KMS-11 (cell line): ENCODE measurements around the gene PCDHB5.
"Not testable (repeated sequence)": the region's sequence is repeated elsewhere in the genome, so short reads cannot be mapped to it uniquely, and the experiment has no call there.

Experiments
- H2AFZ ChIP-seq: fragments of 200-600 bp; sonication (generic); 2 replicates; pipeline ENCODE4 v1.6.1; 2016; ENCODE audit warnings: antibody characterized with exemption, mixed run types, low read depth
- H3K27ac ChIP-seq: fragments of 200-600 bp; sonication (generic); 2 replicates; pipeline ENCODE4 v1.6.1; 2016; ENCODE audit warnings: mild to moderate bottlenecking, mixed run types
- H3K27me3 ChIP-seq: fragments of 200-600 bp; sonication (generic); 2 replicates; pipeline ENCODE4 v1.6.1; 2017; ENCODE audit warnings: mild to moderate bottlenecking, low read depth, mixed run types, moderate library complexity; ENCODE audit not compliant: insufficient read depth
- H3K36me3 ChIP-seq: fragments of 200-600 bp; sonication (generic); 2 replicates; pipeline ENCODE4 v1.6.1; 2017; ENCODE audit warnings: mild to moderate bottlenecking, mixed run types; ENCODE audit not compliant: insufficient read depth
- H3K4me1 ChIP-seq: fragments of 200-600 bp; sonication (generic); 2 replicates; pipeline ENCODE4 v1.6.1; 2016; ENCODE audit warnings: mild to moderate bottlenecking, low read depth, mixed run types; ENCODE audit not compliant: poor library complexity, severe bottlenecking
- H3K4me2 ChIP-seq: fragments of 200-600 bp; sonication (generic); 2 replicates; pipeline ENCODE4 v1.7.0; 2016; ENCODE audit warnings: mild to moderate bottlenecking, mixed run types
- H3K4me3 ChIP-seq: fragments of 200-600 bp; sonication (generic); IDR thresholded peaks from 2 replicates; pipeline ENCODE4 v1.6.1; 2017; ENCODE audit warnings: low read depth, low read length, mixed read lengths; ENCODE audit not compliant: insufficient read depth
- H3K79me2 ChIP-seq: fragments of 200-600 bp; sonication (generic); 2 replicates; pipeline ENCODE4 v1.6.1; 2016; ENCODE audit warnings: low read depth, mixed run types; ENCODE audit not compliant: insufficient read depth
- H3K9ac ChIP-seq: fragments of 200-600 bp; sonication (generic); 2 replicates; pipeline ENCODE4 v1.6.1; 2016; ENCODE audit warnings: mild to moderate bottlenecking, mixed run types
- H4K20me1 ChIP-seq: fragments of 200-600 bp; sonication (generic); 2 replicates; pipeline ENCODE4 v1.6.1; 2016; ENCODE audit warnings: mild to moderate bottlenecking, mixed run types; ENCODE audit not compliant: insufficient read depth
- CTCF ChIP-seq: fragments of 200-600 bp; sonication (generic); conservative IDR thresholded peaks from 2 replicates; pipeline ENCODE4 v1.6.1; 2017; ENCODE audit warnings: low read depth, mild to moderate bottlenecking, antibody characterized with exemption, low read length, moderate library complexity, mixed read lengths

PCDHB5 gene

GRCh38 chr5:141119250-141119649, 15.8 kb upstream of the PCDHB5 start:
- Histone ChIP-seq H3K27me3 (no peaks in the 10 kb centered on the region), H3K4me3 (no peak overlapping the region), H3K4me1 (no peaks in the 10 kb centered on the region), H3K9ac (no peak overlapping the region), H3K79me2 (no peaks in the 10 kb centered on the region), H3K4me2 (no peak overlapping the region), H3K36me3 (no peaks in the 10 kb centered on the region), H2AFZ (no peak overlapping the region), H4K20me1 (no peaks in the 10 kb centered on the region), H3K27ac (no peak overlapping the region)
- no peak for TF ChIP-seq CTCF

DNA sequence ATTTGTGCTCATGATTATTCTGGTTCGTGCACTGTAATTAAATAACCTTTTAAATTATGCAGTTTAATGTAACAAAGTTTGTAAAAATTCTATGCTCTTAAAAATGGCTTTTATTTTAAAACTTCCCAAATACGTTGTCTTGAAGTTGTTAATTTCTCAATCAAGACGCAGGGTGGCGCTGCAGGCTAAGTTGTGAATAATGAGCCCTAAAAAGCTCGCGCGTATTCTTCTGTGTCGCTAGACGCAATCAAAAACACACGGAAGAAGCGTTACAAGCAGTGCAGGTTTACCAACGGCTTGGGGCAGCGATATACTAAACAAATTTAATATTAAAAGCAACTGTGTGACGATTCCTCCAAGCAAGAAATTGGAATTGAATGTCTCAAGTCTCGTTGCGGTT, 13.4 kb upstream of the PCDHB5 start, which contains the start of gene PCDHB4:
Gene PCDHB4 (plus strand): TSS at position 256 of the 400 bp plus-strand sequence. CDS start 181 bp downstream, outside the sequence.
- H4K20me1 ChIP-seq, result no peaks in the 10 kb centered on the region
- no peaks in the 10 kb centered on the region for H3K36me3 ChIP-seq
- H2AFZ ChIP-seq, result no peak within 1 kb of the TSS
- TF ChIP-seq CTCF, result no peak
- no peak within 1 kb of the TSS for H3K4me2 ChIP-seq
- H3K4me3 ChIP-seq, result no peak within 1 kb of the TSS
- no peaks in the 10 kb centered on the region for H3K27me3 ChIP-seq
- no peak within 1 kb of the TSS for H3K27ac ChIP-seq
- no peaks in the 10 kb centered on the region for H3K4me1 ChIP-seq
- H3K79me2 ChIP-seq, result no peaks in the 10 kb centered on the region
- H3K9ac ChIP-seq, result no peak within 1 kb of the TSS

DNA sequence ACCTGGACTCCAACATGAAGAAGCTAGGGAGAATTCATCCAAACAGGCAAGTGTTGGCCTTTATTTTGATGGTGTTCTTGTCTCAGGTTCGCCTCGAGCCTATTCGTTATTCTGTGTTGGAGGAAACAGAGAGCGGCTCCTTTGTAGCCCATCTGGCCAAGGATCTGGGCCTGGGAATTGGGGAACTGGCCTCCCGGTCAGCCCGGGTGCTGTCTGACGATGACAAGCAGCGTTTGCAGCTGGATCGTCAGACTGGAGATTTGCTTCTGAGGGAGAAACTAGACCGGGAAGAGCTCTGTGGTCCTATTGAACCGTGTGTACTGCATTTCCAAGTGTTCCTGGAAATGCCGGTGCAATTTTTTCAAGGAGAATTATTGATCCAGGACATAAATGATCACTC, 13.0 kb upstream of the PCDHB5 start:
- H3K36me3 ChIP-seq, result no peaks in the 10 kb centered on the region
- no peaks in the 10 kb centered on the region for H3K27me3 ChIP-seq
- no peaks in the 10 kb centered on the region for H3K79me2 ChIP-seq
- H2AFZ ChIP-seq, result no peak overlapping the region
- H3K4me2 ChIP-seq, result no peak overlapping the region
- no peak overlapping the region for H3K4me3 ChIP-seq
- H4K20me1 ChIP-seq, result no peaks in the 10 kb centered on the region
- H3K9ac ChIP-seq, result no peak overlapping the region
- no peak for TF ChIP-seq CTCF
- H3K4me1 ChIP-seq, result no peaks in the 10 kb centered on the region
- no peak overlapping the region for H3K27ac ChIP-seq

DNA sequence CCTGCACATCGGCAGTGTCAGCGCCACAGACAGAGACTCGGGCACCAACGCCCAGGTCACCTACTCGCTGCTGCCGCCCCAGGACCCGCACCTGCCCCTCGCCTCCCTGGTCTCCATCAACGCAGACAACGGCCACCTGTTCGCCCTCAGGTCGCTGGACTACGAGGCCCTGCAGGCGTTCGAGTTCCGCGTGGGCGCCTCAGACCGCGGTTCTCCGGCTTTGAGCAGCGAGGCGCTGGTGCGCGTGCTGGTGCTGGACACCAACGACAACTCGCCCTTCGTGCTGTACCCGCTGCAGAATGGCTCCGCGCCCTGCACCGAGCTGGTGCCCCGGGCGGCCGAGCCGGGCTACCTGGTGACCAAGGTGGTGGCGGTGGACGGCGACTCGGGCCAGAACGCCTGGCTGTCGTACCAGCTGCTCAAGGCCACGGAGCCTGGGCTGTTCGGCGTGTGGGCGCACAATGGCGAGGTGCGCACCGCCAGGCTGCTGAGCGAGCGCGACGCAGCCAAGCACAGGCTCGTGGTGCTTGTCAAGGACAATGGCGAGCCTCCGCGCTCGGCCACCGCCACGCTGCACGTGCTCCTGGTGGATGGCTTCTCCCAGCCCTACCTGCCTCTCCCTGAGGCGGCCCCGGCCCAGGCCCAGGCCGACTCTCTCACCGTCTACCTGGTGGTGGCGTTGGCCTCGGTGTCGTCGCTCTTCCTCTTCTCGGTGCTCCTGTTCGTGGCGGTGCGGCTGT, 11.4 kb upstream of the PCDHB5 start:
- H3K4me2 ChIP-seq, H3K4me3 ChIP-seq, H3K27ac ChIP-seq, H3K9ac ChIP-seq, H3K36me3 ChIP-seq, H3K27me3 ChIP-seq, H2AFZ ChIP-seq, H3K79me2 ChIP-seq, H3K4me1 ChIP-seq, H4K20me1 ChIP-seq: not testable (repeated sequence)

GRCh38 chr5:141127305-141127704, 7.7 kb upstream of the PCDHB5 start:
- Histone ChIP-seq H3K4me1 (no peaks in the 10 kb centered on the region), H3K4me3 (no peak overlapping the region), H3K9ac (no peak overlapping the region), H3K4me2 (no peak overlapping the region), H3K27me3 (no peaks in the 10 kb centered on the region), H3K79me2 (no peaks in the 10 kb centered on the region), H3K36me3 (no peaks in the 10 kb centered on the region), H2AFZ (no peak overlapping the region), H4K20me1 (no peaks in the 10 kb centered on the region), H3K27ac (no peak overlapping the region)
- no peak for TF ChIP-seq CTCF
